ENCODE measurements around the gene APOA4. TPM values are rescaled to one million over a fixed set of nuclear protein-coding genes. Genes with fewer than 3 reads are reported as not detected.

The APOA4 gene
- total and polyA plus RNA-seq, 2 of the 13 experiments (the other 11 are each of a cell fraction or from before 2014, with no cell fraction given): 3.8 to 7.2 TPM

GRCh38 chr11:116792144-116792868 lies 30.8 kb downstream of the APOA4 start (continued):
- peak; percentile 24; the same call in 1 of the 2 replicates for TF ChIP-seq ZNF160 (CRISPR knock-in tag; IDR thresholded peaks at IDR 0.05)
- TF ChIP-seq SNAI1 (CRISPR knock-in tag; IDR thresholded peaks at IDR 0.05; ENCODE audit: borderline replicate concordance): peak; percentile 93
- TF ChIP-seq ZNF253 (CRISPR knock-in tag; IDR thresholded peaks at IDR 0.05; ENCODE audit: borderline replicate concordance): 0 out of 2 replicates have a peak, but pooled peaks have one; percentile 39
- TF ChIP-seq STAG1 (CRISPR knock-in tag; IDR thresholded peaks at IDR 0.05): peak; percentile 20; the same call in 1 of the 2 replicates
- TF ChIP-seq RXRB (CRISPR knock-in tag; IDR thresholded peaks at IDR 0.05; ENCODE audit: borderline replicate concordance): peak; percentile 91
- no peak for TF ChIP-seq ZNF232 (CRISPR knock-in tag; IDR thresholded peaks at IDR 0.05; ENCODE audit: borderline replicate concordance)
- no peak for TF ChIP-seq ZNF891 (CRISPR knock-in tag; IDR thresholded peaks at IDR 0.05)
- TF ChIP-seq, protein P1, sequence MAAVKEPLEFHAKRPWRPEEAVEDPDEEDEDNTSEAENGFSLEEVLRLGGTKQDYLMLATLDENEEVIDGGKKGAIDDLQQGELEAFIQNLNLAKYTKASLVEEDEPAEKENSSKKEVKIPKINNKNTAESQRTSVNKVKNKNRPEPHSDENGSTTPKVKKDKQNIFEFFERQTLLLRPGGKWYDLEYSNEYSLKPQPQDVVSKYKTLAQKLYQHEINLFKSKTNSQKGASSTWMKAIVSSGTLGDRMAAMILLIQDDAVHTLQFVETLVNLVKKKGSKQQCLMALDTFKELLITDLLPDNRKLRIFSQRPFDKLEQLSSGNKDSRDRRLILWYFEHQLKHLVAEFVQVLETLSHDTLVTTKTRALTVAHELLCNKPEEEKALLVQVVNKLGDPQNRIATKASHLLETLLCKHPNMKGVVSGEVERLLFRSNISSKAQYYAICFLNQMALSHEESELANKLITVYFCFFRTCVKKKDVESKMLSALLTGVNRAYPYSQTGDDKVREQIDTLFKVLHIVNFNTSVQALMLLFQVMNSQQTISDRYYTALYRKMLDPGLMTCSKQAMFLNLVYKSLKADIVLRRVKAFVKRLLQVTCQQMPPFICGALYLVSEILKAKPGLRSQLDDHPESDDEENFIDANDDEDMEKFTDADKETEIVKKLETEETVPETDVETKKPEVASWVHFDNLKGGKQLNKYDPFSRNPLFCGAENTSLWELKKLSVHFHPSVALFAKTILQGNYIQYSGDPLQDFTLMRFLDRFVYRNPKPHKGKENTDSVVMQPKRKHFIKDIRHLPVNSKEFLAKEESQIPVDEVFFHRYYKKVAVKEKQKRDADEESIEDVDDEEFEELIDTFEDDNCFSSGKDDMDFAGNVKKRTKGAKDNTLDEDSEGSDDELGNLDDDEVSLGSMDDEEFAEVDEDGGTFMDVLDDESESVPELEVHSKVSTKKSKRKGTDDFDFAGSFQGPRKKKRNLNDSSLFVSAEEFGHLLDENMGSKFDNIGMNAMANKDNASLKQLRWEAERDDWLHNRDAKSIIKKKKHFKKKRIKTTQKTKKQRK (IDR thresholded peaks at IDR 0.05; ENCODE audit: low read length): no peak
- TF ChIP-seq, protein P2, sequence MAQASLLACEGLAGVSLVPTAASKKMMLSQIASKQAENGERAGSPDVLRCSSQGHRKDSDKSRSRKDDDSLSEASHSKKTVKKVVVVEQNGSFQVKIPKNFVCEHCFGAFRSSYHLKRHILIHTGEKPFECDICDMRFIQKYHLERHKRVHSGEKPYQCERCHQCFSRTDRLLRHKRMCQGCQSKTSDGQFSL (CRISPR knock-in tag; IDR thresholded peaks at IDR 0.05): no peak
- 0 out of 2 replicates have a peak, but pooled peaks have one; percentile 67 for TF ChIP-seq NFIC (IDR thresholded peaks at IDR 0.05; ENCODE audit: low read length)
- no peak for TF ChIP-seq GTF2F1 (IDR thresholded peaks at IDR 0.05; ENCODE audit: low read length)
- peak; percentile 66 for TF ChIP-seq ASH2L (IDR thresholded peaks at IDR 0.05; ENCODE audit: insufficient read length, low read depth, low read length)
- no peak for TF ChIP-seq TCF12 (IDR thresholded peaks at IDR 0.05)
- peak; percentile 69; the same call in 1 of the 2 replicates for TF ChIP-seq TCF12 (CRISPR knock-in tag; IDR thresholded peaks at IDR 0.05)
- no peak for TF ChIP-seq RORA (CRISPR knock-in tag; IDR thresholded peaks at IDR 0.05)
- TF ChIP-seq ZNF616 (CRISPR knock-in tag; IDR thresholded peaks at IDR 0.05; ENCODE audit: low read depth): no peak
- TF ChIP-seq, protein P3, sequence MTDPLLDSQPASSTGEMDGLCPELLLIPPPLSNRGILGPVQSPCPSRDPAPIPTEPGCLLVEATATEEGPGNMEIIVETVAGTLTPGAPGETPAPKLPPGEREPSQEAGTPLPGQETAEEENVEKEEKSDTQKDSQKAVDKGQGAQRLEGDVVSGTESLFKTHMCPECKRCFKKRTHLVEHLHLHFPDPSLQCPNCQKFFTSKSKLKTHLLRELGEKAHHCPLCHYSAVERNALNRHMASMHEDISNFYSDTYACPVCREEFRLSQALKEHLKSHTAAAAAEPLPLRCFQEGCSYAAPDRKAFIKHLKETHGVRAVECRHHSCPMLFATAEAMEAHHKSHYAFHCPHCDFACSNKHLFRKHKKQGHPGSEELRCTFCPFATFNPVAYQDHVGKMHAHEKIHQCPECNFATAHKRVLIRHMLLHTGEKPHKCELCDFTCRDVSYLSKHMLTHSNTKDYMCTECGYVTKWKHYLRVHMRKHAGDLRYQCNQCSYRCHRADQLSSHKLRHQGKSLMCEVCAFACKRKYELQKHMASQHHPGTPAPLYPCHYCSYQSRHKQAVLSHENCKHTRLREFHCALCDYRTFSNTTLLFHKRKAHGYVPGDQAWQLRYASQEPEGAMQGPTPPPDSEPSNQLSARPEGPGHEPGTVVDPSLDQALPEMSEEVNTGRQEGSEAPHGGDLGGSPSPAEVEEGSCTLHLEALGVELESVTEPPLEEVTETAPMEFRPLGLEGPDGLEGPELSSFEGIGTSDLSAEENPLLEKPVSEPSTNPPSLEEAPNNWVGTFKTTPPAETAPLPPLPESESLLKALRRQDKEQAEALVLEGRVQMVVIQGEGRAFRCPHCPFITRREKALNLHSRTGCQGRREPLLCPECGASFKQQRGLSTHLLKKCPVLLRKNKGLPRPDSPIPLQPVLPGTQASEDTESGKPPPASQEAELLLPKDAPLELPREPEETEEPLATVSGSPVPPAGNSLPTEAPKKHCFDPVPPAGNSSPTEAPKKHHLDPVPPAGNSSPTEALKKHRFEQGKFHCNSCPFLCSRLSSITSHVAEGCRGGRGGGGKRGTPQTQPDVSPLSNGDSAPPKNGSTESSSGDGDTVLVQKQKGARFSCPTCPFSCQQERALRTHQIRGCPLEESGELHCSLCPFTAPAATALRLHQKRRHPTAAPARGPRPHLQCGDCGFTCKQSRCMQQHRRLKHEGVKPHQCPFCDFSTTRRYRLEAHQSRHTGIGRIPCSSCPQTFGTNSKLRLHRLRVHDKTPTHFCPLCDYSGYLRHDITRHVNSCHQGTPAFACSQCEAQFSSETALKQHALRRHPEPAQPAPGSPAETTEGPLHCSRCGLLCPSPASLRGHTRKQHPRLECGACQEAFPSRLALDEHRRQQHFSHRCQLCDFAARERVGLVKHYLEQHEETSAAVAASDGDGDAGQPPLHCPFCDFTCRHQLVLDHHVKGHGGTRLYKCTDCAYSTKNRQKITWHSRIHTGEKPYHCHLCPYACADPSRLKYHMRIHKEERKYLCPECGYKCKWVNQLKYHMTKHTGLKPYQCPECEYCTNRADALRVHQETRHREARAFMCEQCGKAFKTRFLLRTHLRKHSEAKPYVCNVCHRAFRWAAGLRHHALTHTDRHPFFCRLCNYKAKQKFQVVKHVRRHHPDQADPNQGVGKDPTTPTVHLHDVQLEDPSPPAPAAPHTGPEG (CRISPR knock-in tag; IDR thresholded peaks at IDR 0.05): no peak
- no peak for TF ChIP-seq ARID2 (CRISPR knock-in tag; IDR thresholded peaks at IDR 0.05; ENCODE audit: borderline replicate concordance)
- TF ChIP-seq ZNF138 (CRISPR knock-in tag; IDR thresholded peaks at IDR 0.05; ENCODE audit: low read depth): peak; percentile 66; the same call in 1 of the 2 replicates

Measured in HepG2 (cell line).